ENCODE data around the gene TEKT2.

TEKT2 gene

GRCh38 chr1:36087233-36088123 is 3.6 kb downstream of the TEKT2 start:
- peak; percentile 16 to 17 for DNase-seq

GRCh38 chr1:36088265-36088576 is 4.3 kb downstream of the TEKT2 start:
- DNase-seq = no peak

GRCh38 chr1:36088577-36089392 is 4.9 kb downstream of the TEKT2 start, which contains the start of gene ADPRS:
Gene ADPRS (plus strand): TSS chr1:36088892. CDS start chr1:36088905, 13 bp downstream.
- peak; percentile 94 to 95 for DNase-seq

- peak in 1 of 2 experiments; percentile 37 for DNase-seq
These were observed 5.7 kb downstream of the TEKT2 start for GRCh38 chr1:36089393-36090121.

GRCh38 chr1:36091141-36091540 is 7.2 kb downstream of the TEKT2 start:
- no peak for DNase-seq

GRCh38 chr1:36091698-36092097 is 7.8 kb downstream of the TEKT2 start:
- DNase-seq = no peak

GRCh38 chr1:36092166-36092797 is 8.4 kb downstream of the TEKT2 start:
- no peak for DNase-seq

- no peak for DNase-seq
These were observed 8.9 kb downstream of the TEKT2 start for GRCh38 chr1:36092798-36093185.

GRCh38 chr1:36093226-36093625 is 9.3 kb downstream of the TEKT2 start:
- no peak for DNase-seq

GRCh38 chr1:36093929-36094328 is 10.0 kb downstream of the TEKT2 start:
- DNase-seq = no peak

- DNase-seq = no peak
These were observed 10.7 kb downstream of the TEKT2 start for GRCh38 chr1:36094621-36095061.

- no peak for DNase-seq
These were observed 12.0 kb downstream of the TEKT2 start for GRCh38 chr1:36095760-36096405.

GRCh38 chr1:36096500-36097432 is 12.9 kb downstream of the TEKT2 start:
- DNase-seq = peak in 1 of 2 experiments; percentile 37

GRCh38 chr1:36097693-36098585 is 14.0 kb downstream of the TEKT2 start:
- DNase-seq = no peak

GRCh38 chr1:36098650-36099365 is 14.9 kb downstream of the TEKT2 start:
- no peak for DNase-seq

- DNase-seq = peak; percentile 87
These were observed 15.9 kb downstream of the TEKT2 start for GRCh38 chr1:36099681-36100341.

- no peak for DNase-seq
These were observed 16.5 kb downstream of the TEKT2 start for GRCh38 chr1:36100376-36100775.

GRCh38 chr1:36101546-36101945 is 17.7 kb downstream of the TEKT2 start:
- DNase-seq = no peak

- no peak for DNase-seq
These were observed 22.4 kb downstream of the TEKT2 start for GRCh38 chr1:36106269-36106668.

Measured in activated T-cell treated with anti-CD3 and anti-CD28 coated beads, Interleukin-2, amount 50 U/mL, for 48 hours (primary cell).